HS-27A (cell line): ENCODE measurements around the gene GNAZ.
"Not testable (repeated sequence)": the region's sequence is repeated elsewhere in the genome, so short reads cannot be mapped to it uniquely, and the experiment has no call there.

ENCODE experiments used
- DNase-seq: peaks from one replicate; pipeline ENCODE4 v3.0.0-alpha.2; 2012; ENCODE audit warnings: low read depth, missing footprints

GNAZ gene

DNA sequence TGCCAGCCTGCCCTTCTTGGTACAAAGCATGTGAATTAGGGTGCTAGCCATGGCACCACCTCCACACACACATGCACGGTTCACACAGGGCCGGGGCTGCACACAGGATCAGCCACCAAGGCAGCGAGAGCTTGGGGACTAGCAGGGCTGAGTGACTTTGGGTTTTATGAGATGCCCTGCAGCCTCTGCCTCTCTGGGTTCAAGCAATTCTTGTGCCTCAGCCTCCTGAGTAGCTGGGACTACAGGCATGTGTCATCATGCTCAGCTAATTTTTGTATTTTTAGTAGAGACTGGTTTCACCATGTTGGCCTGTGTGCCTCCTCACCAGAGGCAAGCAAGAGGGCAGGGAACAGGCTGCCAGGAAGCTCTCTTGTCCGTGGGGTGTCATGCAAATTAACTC is 66.7 kb downstream of the GNAZ start:
- DNase-seq, result not testable (repeated sequence)

DNA sequence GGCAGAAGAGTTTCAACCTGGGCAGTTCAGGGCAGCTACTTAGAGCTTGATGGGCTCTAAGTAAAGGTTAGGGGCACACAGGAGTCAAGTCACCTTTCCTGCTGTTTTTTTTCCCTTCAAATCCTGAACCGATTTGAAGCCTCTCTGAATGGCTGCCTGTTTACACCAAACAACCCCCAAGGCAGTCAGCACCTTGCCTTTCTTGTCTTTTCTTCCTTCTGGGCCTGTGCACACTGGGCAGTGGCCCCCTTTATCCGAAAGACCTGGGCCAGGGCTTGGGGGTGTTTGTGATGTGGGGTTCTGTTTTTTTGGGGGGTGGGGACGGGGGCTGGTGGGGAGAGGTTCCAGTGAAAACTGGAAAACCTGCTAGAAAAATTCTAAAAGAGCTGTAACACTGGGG is 67.1 kb downstream of the GNAZ start:
- DNase-seq, result no peak

DNA sequence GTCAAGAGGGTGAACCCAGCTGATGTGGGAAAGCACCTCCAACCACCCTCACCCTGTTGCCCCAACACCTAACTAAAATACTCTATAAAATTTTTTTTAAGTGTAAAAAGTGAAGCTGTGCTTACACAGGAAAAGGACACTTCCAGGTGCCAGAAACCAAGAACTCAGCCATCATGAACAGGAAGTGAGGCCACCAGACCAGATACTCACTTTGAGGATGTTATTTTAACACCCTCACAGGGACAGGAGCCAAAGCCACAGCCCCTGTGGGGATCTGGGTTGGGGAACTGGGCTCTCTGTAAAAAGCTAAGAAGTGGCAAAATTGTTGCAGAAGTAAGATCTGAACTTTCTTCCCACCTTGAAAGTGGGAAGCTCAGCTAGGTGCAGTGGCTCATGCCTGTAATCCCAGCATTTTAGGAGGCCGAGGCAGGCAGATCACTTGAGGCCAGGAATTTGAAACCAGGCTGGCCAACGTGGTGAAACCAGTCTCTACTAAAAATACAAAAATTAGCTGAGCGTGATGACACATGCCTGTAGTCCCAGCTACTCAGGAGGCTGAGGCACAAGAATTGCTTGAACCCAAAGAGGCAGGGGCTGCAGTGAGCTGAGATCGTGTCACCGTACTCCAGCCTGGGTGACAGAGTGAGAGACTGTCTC is 67.7 kb downstream of the GNAZ start:
- DNase-seq, result no peak

DNA sequence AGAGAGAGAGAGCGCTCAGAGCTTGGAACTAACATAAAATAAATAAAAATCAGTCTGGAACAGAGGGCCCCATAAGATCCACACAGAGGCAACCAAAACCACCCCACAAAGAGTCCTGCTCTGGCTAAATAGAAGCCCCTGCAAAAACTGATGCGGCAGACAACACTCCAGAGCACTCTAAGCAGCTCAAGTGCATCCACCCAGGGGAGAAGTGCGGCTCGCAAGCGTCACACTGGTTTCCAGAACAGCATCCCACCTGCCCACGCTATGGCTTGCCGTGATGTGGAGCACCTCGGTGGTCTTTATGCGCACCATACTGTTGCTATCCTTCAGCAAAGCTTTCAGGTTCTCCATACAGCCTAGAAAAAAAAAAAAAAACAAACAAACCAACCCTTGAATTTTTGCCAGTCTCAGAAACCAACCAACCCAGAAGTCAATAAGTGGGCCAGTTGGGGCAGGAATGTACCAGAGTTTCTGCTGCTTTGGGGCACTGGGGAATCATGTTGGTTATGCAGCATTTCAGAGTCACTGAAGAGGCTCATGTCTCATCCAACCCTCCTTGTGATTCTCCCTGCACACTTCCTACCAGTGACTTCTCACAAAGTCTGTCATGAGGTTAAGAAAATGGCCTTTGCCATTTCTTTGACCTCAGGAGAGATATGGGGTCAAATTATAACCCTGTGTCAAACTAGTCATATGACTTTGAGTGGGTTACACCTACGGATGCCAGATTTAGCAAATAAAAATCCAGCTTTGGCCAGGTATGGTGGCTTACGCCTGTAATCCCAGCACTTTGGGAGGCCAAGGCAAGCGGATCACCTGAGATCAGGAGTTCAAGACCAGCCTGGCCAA is 68.5 kb downstream of the GNAZ start:
- DNase-seq, result no peak

DNA sequence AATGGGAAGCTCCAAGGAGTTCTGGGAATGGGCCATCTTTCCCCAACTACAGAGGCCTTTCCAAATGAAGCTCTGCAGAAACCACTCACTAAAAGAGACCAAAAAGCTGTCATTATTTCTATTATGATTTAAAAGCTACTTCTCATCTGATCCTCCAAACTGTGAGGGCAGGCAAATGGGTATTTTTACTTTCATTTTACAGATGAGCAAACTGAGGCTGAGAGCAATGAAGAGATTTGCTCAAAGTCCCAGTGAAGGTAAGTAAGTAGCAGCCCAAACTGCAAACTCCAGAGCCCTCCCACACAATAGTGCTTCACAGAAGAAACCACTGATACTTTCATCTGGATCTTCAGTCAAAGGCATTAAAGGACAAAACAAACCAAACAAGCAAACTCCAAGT is 70.1 kb downstream of the GNAZ start:
- DNase-seq, result no peak

DNA sequence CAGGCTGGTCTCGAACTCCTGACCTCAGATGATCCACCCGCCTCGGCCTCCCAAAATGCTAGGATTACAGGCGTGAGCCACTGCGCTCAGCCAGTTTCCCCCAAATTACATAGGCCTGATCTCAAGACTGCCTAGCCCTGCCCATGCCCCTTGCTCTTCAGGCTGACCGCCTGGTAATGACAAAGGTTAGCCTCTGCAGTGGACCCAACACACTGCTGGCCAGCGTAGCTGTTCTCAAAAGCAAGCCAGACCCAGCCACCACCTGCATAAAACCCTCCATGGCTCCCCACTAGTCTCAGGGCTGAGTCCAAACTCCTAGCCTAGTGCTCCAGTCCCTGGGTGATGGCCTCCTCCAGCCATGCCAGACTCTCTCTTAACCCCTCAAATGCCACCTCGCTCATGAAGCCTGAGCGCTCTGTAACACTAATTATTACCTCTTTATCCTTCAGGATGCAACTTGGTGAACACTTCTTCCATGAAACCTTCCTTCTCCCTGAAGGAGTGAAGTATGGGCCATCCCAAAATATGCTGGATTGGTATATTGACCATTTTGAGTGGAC is 72.3 kb downstream of the GNAZ start:
- no peak for DNase-seq

DNA sequence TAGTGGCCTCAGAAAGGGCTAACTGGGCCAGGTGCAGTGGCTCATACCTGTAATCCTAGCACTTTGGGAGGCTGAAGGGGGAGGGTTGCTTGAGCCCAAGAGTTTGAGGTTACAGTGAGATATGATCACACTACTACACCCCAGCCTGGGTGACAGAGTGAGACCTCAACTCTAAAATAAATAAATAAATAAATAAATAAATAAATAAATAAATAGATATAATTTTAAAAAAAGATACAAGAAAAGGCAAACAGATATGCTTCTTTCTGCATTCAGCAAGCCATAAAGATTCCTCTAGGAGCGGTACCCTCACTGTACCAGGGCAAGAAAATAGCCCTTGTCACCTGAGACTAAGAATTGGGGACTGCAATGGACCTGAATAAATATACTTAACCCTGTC is 72.8 kb downstream of the GNAZ start:
- no peak for DNase-seq

DNA sequence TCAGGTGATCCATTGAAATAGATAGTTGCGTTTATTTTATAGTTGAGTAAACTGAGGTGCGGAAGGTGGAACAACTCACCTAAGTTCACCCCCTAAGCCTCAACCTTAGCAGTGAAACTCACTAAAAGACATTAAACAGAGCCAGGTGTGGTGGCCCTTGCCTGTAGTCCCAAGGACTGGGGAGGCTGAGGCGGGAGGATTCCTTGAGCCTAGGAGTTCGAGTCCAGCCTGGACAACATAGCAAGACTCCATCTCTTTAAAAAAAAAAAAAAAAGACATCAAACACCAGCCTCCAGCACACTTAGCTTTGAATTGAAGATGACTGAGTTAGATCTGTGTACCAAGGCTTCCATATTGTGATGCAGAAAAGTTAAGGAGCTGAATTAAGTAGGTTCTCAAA is 74.1 kb downstream of the GNAZ start:
- DNase-seq, result no peak

DNA sequence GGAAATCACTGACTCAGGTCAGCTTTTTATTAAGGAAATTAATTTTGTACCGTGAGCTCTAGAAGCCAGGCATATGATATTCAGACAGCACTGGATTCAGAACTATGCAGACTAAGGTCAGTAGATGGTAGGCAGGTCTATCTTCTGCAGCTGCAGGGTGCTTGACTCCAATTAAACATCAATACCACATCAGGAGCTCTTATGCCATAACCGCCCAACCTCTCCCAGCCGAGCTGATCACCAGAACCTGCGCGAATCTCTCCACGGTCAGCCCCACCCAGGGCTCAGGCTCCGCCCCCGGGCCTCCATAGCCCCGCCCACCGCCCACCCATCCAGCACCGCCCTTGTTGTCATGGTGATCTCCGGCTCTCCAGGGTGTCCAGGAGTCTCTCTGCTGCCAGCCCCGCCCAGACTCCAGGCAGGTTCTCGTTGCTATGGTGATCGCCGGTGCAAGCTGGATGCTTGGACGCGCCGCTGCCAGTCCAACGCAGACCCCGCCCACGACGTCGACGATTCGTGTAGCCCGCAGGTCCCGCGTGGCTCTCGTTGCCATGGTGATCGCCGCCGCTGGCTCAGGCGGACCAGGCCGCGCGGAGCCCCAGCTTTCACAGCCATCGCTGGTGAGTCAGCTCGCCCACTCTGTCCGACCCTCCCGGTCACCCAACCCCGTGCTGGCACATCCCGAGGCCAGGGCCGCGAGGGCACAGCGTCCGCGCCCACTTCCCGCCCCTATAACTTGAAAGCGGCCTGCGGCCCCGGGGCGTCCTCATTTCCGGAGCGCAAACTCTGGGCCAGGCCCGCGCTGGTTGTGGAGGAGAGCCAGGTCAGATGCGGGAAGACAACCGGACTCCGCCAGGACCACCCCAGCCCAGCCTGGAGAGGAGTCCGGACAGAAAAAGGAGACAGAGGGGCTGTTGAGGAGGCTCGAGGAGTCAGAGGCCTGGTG is 74.9 kb downstream of the GNAZ start, which contains the start of gene RAB36:
Gene RAB36 (plus strand): TSS at position 546 of the 946 bp plus-strand sequence. CDS start 1,140 bp downstream, outside the sequence.
- DNase-seq, result peak; percentile 93

DNA sequence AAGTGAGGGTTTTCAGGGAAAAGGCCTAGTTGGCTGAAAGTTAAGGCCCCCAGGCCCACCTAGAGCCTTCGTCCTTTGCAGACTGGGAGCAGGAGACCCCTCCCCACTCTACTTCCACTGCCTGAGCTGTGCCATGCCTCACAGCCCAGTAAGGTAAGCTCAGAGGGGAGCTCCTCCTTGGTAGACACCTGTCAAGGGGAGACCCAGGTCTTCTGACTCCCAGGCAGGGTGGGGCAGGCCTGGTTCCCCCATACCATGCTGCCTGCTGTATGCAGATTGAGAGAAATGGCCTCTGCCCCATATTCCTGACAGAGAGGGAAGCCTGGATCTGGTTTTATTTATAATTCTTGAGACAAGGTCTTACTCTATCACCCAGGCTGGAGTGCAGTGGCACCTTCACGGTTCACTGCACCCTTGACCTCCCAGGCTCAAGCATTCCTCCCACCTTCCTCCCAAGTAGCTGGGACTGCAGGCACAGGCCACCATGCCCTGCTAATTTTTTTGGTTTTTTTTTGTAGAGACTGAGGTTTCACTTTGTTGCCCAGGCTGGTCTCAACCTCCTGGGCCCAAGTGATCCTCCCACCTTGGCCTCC is 75.7 kb downstream of the GNAZ start:
- DNase-seq, result no peak

DNA sequence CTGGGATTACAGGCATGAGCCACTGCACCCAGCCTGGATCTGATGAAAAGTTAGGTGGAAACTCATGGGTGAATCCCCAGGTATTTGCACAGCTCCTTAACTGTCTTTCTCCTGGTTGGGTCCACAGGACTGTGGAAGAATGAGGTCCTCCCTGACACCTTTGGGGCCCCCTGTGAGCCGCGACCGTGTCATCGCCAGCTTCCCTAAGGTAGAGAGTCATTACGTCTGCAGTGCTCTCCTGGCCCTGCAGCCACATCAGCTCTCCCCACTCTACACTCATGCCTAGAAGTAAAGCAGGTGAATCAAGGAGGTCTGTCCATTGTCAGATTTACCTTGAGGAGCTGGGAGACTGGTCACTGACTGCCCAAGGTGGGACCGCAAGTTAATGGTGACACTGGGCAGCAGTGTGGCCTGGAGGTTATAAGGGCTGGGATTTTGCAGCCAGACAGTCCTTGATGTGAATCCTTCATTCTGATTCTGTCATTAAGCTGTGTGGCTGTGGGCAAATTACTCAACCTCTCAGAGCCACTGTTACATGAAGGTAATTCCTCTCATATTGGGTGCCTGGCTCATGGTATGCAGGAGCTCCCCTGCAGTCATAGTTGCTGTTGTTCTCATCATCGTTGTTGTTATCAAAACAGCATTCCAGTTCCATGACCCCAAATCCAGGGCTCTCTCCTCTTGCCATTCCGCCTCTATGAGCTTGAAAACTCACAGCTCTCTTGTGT is 76.3 kb downstream of the GNAZ start:
- DNase-seq, result no peak

DNA sequence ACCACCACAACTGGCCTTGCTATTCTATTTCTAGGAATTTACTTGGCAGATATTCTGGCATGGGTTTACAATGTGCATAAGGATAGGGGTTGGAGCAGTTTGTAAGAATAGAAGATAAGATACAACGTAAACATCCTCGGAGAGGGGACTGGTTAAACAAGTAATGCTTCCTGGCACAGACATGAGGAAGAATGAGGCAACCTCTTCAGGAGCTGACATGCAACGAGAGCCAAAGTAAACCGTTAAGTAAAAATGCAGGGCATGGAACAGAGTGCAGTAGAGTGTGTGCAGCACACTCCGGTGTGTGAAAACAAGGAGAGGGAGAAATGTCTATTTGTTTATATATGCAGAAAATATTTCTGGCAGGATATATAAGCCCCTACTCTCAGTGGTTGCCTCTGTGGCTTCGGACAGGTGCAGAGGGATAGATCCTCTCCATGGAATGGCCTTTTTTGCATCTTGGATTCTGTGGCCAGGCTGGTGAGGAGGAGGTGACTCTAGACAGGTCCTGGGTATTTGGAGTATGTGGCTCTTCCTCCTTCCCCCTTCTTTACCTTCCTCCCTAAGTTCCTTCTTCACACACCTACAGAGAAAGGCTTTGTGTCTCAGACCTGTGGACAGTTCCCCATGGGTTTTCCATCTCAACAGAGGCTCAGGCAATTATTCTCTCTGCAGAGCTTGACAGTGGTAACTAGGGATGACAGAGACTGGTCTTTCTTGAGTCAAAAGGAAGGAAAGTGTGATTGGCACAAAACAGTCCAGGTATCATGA is 77.5 kb downstream of the GNAZ start:
- DNase-seq, result no peak

DNA sequence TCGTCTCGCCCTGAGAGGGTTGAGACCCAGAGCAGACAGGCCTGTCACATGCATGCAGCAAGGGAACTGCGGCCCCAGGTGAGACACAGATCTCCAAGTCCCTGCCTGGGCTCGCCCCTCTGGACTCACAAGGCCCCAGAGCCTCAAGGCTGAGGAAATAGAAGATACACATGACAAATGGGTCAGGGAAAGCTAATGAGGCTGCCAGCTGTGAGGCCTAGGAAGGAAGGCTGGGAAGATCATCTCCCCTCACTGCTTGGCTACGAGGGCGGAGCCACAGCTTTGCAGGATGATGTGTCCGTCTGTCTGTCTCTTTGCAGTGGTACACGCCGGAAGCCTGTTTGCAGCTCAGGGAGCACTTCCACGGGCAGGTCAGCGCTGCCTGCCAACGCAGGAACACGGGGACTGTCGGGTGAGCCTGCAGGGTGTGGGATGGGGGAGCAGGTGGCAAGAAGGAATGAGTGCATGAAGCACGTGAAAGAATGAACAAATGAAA is 79.5 kb downstream of the GNAZ start:
- DNase-seq, result no peak

DNA sequence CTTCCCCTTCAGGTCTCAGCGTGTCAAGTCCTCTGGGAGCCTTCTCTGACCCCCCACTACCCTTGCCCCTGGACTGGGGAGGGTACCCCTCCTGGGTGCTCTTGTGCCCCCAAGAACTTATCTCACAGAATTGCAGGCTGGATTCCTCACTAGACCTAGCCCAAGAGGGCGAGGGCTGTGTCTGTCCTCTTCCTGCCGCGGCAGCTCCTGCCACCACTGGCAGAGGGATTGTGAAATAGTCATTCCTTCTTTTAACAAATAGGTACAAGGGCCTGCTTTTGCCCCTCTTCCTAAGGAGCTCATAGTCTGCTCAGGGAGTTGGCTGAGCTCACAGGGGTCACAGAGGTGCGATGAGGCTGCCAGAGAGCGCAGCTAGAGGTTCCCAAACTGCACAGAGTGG is 80.4 kb downstream of the GNAZ start:
- no peak for DNase-seq

DNA sequence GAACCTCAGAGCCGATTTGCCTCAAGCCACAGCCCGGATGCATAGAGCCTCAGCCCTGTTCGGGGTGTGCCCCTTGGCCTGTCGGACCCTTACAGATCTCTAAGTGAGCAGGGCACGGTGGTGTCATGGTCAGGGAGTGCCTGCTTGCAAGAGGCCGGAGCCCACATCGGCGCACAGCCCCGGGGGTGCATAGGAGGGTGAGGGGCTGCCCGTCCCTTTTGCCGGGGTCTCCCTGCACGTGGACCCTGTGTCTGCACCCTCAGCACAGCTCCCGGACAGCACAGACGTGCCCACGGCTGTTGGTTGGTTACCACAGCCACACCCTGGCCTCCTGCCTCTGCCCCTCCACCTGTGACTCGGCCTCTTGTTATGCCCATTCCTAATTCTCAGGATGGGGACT is 81.5 kb downstream of the GNAZ start:
- DNase-seq, result peak; percentile 12

DNA sequence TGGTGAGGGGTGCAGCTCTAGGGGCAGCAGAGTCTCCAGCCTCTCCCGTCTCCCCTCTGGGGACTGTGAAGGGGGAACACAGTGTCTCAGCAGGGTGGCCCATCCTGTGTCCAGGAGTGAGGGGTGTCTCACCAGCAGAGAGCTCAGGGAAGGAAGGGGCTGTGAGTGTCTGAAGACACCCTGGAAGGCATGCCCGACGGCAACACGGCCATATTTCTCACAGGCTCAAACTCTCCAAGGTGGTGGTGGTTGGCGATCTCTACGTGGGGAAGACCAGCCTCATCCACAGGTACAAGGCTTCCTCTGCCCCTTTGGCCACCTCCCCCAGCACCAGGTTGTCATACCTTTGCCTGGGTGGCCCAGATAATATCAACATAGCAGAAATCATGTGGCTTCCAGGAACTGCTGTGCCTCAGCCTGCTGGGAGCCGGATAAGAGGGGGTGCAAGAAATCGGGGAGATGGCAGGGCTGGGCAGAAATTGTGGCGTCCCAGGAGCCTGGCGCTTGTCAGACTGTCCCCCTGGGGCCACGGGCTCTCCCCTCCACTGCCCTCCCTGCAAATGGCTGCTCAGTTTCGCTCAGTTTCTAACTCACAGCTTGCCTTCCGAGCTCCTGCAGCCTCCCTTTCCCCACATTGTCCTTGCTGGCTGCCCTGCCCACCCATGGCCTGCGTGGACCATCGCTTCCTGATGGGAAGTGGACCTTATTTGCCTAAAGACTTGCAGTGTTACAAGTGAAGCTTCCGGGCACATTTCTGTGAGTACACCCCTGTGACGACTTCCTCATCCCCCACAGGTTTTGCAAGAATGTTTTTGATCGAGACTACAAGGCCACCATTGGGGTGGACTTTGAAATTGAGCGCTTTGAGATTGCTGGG is 82.2 kb downstream of the GNAZ start:
- DNase-seq, result no peak

DNA sequence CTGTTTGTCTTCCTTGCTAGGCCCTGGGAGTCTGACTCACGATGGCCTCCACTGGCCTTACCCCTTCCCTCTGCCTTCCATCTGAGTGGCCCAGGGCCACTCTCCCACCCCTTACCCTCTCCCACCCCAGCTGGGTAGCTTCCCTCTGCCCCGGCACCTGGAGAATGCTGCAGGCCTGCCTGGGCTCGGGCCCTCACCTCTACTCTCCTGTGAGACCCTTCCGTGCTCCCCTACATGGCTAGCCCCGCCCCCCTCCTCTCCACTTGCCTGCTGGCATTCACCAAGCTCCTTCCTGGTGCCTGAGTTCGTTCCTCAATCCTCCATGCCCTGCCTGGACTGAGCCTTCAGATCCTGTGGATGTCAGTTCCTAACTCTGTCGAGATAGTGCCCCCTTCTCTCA is 83.7 kb downstream of the GNAZ start:
- DNase-seq, result no peak

DNA sequence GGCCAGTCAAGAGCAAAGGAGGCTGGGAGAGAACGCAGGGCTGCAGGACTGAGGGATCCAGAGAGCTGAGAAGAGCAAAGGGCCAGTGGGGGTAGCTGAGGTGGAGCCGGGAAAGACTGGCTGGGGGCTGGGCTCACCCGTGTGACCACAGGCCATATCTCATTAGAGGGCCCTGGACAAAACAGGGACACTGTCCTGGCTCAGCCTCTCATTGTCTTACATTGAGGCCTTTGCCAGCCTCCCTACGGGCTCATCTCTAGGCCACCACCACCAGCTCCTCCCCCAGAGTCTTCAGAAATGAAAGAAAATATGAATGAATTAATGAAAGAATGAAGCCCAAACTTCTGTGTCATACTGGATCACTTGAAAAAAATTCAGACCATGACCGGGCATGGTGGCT is 84.1 kb downstream of the GNAZ start:
- no peak for DNase-seq

DNA sequence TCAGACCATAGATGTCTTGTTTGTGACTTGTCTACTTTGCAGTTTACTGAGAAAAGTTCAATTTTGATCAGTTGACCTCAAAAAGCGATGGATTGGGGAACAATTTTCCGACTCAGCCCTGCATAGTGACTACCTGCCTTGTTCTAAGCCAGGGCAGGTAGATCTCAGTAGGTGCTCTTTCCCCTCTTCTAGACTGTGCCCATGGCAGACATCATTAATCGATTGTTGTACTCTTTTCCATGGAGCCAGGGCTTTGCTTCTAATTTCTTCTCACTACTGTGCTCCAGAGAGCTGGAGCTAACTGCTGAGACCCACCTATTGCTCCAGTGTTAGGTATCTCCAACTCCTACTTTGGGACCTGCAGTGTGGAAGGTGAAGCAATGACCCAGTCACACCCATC is 84.8 kb downstream of the GNAZ start:
- DNase-seq, result no peak
